IPS-NIHi7 (cell line): ENCODE measurements around the gene HTR1D.

ENCODE experiments used
- DNase-seq: peaks from one replicate; pipeline ENCODE4 v3.0.0; 2012; ENCODE audit warnings: mixed read lengths; ENCODE audit errors: extremely low spot score

Gene HTR1D

GRCh38 chr1:23150742-23151141 lies 66.6 kb downstream of the HTR1D start:
- no peak for DNase-seq

- no peak for DNase-seq
Observed at GRCh38 chr1:23150125-23150524, 67.2 kb downstream of the HTR1D start.

- DNase-seq: no peak
Observed at GRCh38 chr1:23149114-23149513, 68.2 kb downstream of the HTR1D start.

GRCh38 chr1:23148084-23148483 lies 69.2 kb downstream of the HTR1D start:
- DNase-seq: no peak
